ENCODE results near the gene ZFYVE21.

The ZFYVE21 gene

GRCh38 chr14:103697206-103697602 lies 18.4 kb upstream of the ZFYVE21 start:
- TF ChIP-seq, protein P1, sequence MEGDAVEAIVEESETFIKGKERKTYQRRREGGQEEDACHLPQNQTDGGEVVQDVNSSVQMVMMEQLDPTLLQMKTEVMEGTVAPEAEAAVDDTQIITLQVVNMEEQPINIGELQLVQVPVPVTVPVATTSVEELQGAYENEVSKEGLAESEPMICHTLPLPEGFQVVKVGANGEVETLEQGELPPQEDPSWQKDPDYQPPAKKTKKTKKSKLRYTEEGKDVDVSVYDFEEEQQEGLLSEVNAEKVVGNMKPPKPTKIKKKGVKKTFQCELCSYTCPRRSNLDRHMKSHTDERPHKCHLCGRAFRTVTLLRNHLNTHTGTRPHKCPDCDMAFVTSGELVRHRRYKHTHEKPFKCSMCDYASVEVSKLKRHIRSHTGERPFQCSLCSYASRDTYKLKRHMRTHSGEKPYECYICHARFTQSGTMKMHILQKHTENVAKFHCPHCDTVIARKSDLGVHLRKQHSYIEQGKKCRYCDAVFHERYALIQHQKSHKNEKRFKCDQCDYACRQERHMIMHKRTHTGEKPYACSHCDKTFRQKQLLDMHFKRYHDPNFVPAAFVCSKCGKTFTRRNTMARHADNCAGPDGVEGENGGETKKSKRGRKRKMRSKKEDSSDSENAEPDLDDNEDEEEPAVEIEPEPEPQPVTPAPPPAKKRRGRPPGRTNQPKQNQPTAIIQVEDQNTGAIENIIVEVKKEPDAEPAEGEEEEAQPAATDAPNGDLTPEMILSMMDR (IDR thresholded peaks at IDR 0.05; ENCODE audit: low read depth, low read length, missing control alignments): no peak
- no peak overlapping the region for H3K4me3 ChIP-seq (ENCODE audit: low read depth, low read length)
- no peak for DNase-seq (ENCODE audit: low read depth)

GRCh38 chr14:103697603-103698379 lies 17.8 kb upstream of the ZFYVE21 start:
- TF ChIP-seq, protein P1 (IDR thresholded peaks at IDR 0.05; ENCODE audit: low read depth, low read length, missing control alignments): no peak
- DNase-seq (ENCODE audit: low read depth): no peak
- H3K4me3 ChIP-seq (ENCODE audit: low read depth, low read length): no peak overlapping the region

DNA sequence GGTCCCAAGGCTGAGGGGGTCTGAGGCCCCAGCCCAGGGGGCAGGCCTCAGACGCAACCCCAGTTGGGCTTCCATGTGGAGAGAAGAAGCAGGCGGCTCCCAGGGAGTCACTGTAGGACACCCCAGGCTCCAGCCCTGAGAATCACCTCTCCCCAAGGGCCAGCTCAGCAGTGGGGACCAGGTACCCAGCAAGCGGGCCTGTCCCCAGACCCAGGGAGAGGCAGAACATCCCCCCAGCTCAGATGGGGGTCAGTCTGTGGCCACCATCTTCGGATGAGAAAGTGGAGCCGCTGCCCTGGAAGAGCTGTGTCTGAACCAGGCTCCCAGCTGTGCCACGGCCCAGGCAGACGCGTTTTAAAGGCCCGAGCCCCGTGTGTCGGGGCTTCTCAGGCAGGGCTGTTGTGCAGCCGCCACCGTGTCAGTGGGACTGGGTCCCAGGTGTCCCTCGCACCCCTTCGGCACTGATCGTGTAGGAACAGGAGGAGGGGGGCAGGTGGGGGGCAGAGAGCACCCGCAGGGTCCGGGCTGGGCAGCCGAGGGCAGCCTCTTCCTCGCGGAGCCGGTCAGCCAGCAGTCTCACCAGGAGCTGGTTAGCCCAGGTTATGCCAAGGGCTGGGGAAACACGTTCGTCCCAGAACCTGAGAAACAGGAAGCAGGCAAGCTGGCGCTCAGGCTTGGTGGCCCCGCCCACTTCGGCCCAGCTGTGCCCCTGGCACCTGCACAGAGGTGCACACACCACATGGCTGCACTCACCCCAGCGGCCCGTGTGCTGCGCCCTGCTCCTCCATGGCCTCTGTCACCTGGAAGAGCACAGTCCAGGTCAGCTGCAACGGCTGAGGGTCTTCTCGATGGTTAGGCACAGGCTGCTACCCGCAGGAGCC lies 17.0 kb upstream of the ZFYVE21 start:
- no peak overlapping the region for H3K4me3 ChIP-seq (ENCODE audit: low read depth, low read length)
- TF ChIP-seq, protein P1 (IDR thresholded peaks at IDR 0.05; ENCODE audit: low read depth, low read length, missing control alignments): no peak
- no peak for DNase-seq (ENCODE audit: low read depth)

DNA sequence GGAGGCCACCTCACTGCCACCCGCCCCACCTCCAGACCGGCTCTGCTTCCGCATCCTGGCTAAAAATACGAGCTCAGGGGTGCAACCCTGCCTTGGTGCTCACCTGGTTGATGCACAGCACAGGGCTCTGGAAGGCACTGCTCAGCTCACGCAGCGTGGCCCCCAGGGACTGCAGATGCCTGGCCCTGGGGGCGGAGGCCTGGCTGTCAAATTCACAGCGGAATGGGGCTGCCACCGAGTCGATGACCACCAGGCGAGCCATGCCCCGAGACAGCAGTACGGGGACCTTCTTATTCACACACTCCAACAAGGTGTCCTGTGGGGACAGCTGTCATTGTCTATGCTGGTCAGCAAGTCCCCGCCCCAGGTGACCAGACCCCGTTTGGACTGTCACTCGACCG lies 16.3 kb upstream of the ZFYVE21 start:
- no peak for DNase-seq (ENCODE audit: low read depth)
- TF ChIP-seq, protein P1 (IDR thresholded peaks at IDR 0.05; ENCODE audit: low read depth, low read length, missing control alignments): no peak
- no peak overlapping the region for H3K4me3 ChIP-seq (ENCODE audit: low read depth, low read length)

DNA sequence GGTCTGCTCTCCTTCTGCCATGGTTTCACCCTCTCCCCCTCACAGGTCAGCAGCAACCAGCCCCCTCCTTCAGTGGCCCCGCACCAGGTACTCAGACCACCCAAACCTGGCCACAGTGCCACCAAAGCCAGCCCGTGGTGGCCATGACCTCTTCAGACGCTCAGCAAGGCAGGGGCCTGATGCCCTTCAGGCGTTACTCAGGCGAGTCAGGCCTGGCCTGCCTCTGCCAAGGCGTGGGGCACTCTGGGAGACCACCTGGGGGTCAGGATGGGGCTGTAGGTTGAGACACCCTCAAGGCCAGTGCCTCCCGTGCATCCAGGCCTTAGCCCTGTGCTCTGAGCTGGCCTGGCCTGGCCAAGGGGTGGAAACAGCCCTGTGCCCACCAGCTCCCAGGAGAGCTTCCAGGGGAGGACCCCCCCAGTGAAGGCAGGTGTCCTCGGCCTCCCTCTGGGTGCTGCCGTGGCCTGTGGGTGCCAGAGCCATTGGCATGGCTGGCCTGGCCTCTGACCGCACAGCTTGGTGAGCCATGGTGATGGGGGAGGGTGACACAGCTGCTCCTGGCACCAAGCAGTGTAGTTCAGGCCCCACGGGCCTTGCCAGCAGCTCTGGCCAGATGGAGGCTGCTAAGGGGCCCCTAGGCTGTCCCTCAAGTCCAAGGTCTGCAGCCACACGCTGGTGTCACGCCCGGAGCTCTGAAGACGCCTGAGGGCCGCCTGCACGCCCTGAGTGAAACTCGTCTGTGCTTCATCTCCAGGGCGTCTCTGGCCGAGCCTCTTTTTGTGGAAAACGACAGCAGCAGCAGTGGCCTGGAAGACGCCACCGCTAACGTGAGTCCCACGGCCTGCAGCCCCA lies 15.5 kb upstream of the ZFYVE21 start:
- no peak for DNase-seq (ENCODE audit: low read depth)
- H3K4me3 ChIP-seq (ENCODE audit: low read depth, low read length): no peak overlapping the region
- TF ChIP-seq, protein P1 (IDR thresholded peaks at IDR 0.05; ENCODE audit: low read depth, low read length, missing control alignments): no peak

GRCh38 chr14:103700753-103701490 lies 14.7 kb upstream of the ZFYVE21 start:
- H3K4me3 ChIP-seq (ENCODE audit: low read depth, low read length): no peak overlapping the region
- TF ChIP-seq, protein P1 (IDR thresholded peaks at IDR 0.05; ENCODE audit: low read depth, low read length, missing control alignments): no peak
- no peak for DNase-seq (ENCODE audit: low read depth)

Data from GM12864 (cell line).